GM18870 (cell line): ENCODE results near the gene UGT1A8.

Source experiments
- ATAC-seq: cut with Tn5 transposase; IDR thresholded peaks from one replicate; pipeline ENCODE4 v1.9.1; 2021; ENCODE audit warnings: moderate library complexity; ENCODE audit not compliant: unreplicated experiment

The UGT1A8 gene

GRCh38 chr2:233816334-233816733, 198.9 kb downstream of the UGT1A8 start:
- no peak for ATAC-seq

GRCh38 chr2:233816771-233817170, 199.3 kb downstream of the UGT1A8 start:
- ATAC-seq = no peak

GRCh38 chr2:233817361-233817911, 200.0 kb downstream of the UGT1A8 start:
- no peak for ATAC-seq

- no peak for ATAC-seq
These were observed 200.7 kb downstream of the UGT1A8 start for GRCh38 chr2:233817995-233818638.

GRCh38 chr2:233818639-233819621, 201.5 kb downstream of the UGT1A8 start:
- no peak for ATAC-seq

GRCh38 chr2:233819884-233820773, 202.7 kb downstream of the UGT1A8 start:
- no peak for ATAC-seq

GRCh38 chr2:233820774-233821105, 203.3 kb downstream of the UGT1A8 start:
- ATAC-seq = no peak

- ATAC-seq = no peak
These were observed 203.8 kb downstream of the UGT1A8 start for GRCh38 chr2:233821196-233821595.

GRCh38 chr2:233821709-233822100, 204.3 kb downstream of the UGT1A8 start:
- no peak for ATAC-seq

- ATAC-seq = no peak
These were observed 204.8 kb downstream of the UGT1A8 start for GRCh38 chr2:233822101-233822771.
